Measurements from ENCODE around the gene TOLLIP.
"Not testable (repeated sequence)": the region's sequence is repeated elsewhere in the genome, so short reads cannot be mapped to it uniquely, and the experiment has no call there.

- TF ChIP-seq REST, CTCF (IDR thresholded peaks at IDR 0.05): not testable (repeated sequence)
These were observed 38.1 kb upstream of the TOLLIP start for GRCh38 chr11:1347411-1347999.

Measured in A549 (cell line).